Testis (tissue), 3 donors: ENCODE results near the gene KTI12. TPM values are rescaled to one million over a fixed set of nuclear protein-coding genes. Genes with fewer than 3 reads are reported as not detected.

ENCODE experiments used
- DNase-seq: peaks from one replicate; pipeline ENCODE4 v3.0.0-alpha.2; 2019
- H3K27ac ChIP-seq, 2 donors: fragments of 200-600 bp; sonication (generic); one replicate each; pipeline ENCODE4 v1.5.1; 2019
- H3K27me3 ChIP-seq: fragments of 200-600 bp; sonication (generic); one replicate; pipeline ENCODE4 v1.5.1; 2019
- H3K36me3 ChIP-seq: fragments of 200-600 bp; sonication (generic); one replicate; pipeline ENCODE4 v1.5.1; 2017; ENCODE audit warnings: low read depth; ENCODE audit errors: missing control alignments
- H3K4me1 ChIP-seq: fragments of 200-600 bp; sonication (generic); one replicate; pipeline ENCODE4 v1.5.1; 2019
- H3K4me3 ChIP-seq, 2 donors: fragments of 200-600 bp; sonication (generic); one replicate each; pipeline ENCODE4 v1.5.1; 2017 to 2019
- H3K9me3 ChIP-seq: fragments of 200-600 bp; sonication (generic); one replicate; pipeline ENCODE4 v1.5.1; 2017
- POLR2A ChIP-seq: fragments of 450-650 bp; IDR thresholded peaks from one replicate; pipeline ENCODE4 v1.6.1; 2017; ENCODE audit warnings: antibody characterized with exemption, mild to moderate bottlenecking, moderate library complexity
- WGBS, 2 donors: methylation state at CpG; one replicate each; pipeline ENCODE4 v1.1.5; 2018; 5-methylcytosine and 5-hydroxymethylcytosine counted together
- intact Hi-C: fragments of 100-400 bp; cut with DNase I; formaldehyde crosslinking; loops from one replicate; pipeline ENCODE4 v1.15.1; 2023; ENCODE audit warnings: low total_unique reads
- polyA plus RNA-seq: library from polyadenylated mRNA; stranded (reverse); fragments of 350-450 nt; fragmentation: Illumina TruSeq; extraction: RNeasy Lipid Tissue Mini Kit (QIAGEN cat#74804); gene quantifications from one replicate; pipeline ENCODE4 v1.2.3, GENCODE V29; 2014; ENCODE audit warnings: low read depth, low replicate concordance; ENCODE audit not compliant: insufficient read depth
- total RNA-seq, 2 donors: library from RNA; depleted of rRNA; stranded (reverse); fragments of >200 nt; gene quantifications; one replicate each; pipeline ENCODE4 v1.2.3, GENCODE V29; 2016
- TF ChIP-seq, protein P1 (sequence below), 3 experiments: fragments of 450-650 bp in 2 of 3; fragments of 200-600 bp in 1 of 3; sonication (generic) in 1 of 3; IDR thresholded peaks; one replicate each; pipeline ENCODE4 v1.5.1; 2016 to 2019; ENCODE audit warnings: antibody characterized with exemption in 3 of 3, mild to moderate bottlenecking in 2 of 3, moderate library complexity in 1 of 3

The KTI12 gene
- total and polyA plus RNA-seq, 3 donors from 2014 or later: 10.6 to 15.7 (median 15.2) TPM

DNA sequence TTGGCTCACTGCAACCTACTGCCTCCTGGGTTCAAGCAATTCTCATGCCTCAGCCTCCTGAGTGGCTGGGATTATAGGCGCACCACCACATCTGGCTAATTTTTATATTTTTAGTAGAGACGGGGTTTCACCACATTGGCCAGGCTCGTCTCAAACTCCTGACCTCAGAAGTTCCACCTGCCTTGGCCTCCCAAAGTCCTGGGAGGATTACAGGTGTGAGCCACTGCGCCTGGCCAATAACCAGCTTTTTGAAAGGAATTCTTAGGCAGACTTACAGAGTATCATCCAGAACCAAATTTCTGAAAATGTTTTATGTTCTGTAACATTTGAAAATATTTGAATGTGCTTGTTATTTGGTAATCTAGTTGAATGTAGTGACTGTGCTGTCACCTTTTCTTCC is 37.1 kb upstream of the KTI12 start:
- WGBS, 2 donors: 85 to 86% methylated on average over 4 of the region's 4 CpGs
- H3K36me3 ChIP-seq: no peaks in the 10 kb centered on the region
- no peak for DNase-seq

DNA sequence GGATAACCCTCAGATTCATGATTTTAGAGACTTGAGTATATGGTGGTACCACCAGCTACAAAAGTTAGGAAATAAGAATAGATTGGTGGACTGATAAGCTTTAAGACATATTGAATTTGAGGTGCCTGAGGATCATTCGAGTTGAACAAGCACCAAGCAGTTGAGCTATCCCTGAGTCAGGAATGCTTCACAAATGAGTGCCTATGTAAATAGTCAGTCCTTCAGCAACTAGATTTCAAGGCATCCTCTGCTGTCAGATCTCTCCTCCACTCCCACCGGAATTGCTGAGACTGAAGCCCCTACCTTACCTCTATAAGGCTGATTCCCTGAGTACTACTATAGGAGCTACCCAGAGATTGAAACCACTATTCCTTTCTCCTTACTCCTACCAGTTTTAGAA is 29.6 kb upstream of the KTI12 start:
- WGBS, 2 donors: 90% methylated on average over 2 of the region's 2 CpGs
- Histone ChIP-seq H3K4me3 (no peak overlapping the region), H3K27ac (no peak overlapping the region), H3K36me3 (no peaks in the 10 kb centered on the region), H3K27me3 (no peaks in the 10 kb centered on the region), H3K4me1 (peaks cover 18% of the 10 kb centered on the region), H3K9me3 (no peaks in the 10 kb centered on the region)
- TF ChIP-seq POLR2A: no peak
- TF ChIP-seq, protein P1, sequence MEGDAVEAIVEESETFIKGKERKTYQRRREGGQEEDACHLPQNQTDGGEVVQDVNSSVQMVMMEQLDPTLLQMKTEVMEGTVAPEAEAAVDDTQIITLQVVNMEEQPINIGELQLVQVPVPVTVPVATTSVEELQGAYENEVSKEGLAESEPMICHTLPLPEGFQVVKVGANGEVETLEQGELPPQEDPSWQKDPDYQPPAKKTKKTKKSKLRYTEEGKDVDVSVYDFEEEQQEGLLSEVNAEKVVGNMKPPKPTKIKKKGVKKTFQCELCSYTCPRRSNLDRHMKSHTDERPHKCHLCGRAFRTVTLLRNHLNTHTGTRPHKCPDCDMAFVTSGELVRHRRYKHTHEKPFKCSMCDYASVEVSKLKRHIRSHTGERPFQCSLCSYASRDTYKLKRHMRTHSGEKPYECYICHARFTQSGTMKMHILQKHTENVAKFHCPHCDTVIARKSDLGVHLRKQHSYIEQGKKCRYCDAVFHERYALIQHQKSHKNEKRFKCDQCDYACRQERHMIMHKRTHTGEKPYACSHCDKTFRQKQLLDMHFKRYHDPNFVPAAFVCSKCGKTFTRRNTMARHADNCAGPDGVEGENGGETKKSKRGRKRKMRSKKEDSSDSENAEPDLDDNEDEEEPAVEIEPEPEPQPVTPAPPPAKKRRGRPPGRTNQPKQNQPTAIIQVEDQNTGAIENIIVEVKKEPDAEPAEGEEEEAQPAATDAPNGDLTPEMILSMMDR (IDR thresholded peaks at IDR 0.05): no peak
- no peak for DNase-seq
- intact Hi-C loops: no loop called here

More for the DNA sequence above, 37.1 kb upstream of the KTI12 start:
- no peak overlapping the region for H3K4me3 ChIP-seq
- intact Hi-C loops: no loop called here
- no peak overlapping the region for H3K27ac ChIP-seq
- H3K27me3 ChIP-seq: no peaks in the 10 kb centered on the region
- no peak for TF ChIP-seq POLR2A
- TF ChIP-seq, protein P1 (IDR thresholded peaks at IDR 0.05): no peak
- peaks cover 15% of the 10 kb centered on the region for H3K4me1 ChIP-seq
- H3K9me3 ChIP-seq: no peaks in the 10 kb centered on the region

DNA sequence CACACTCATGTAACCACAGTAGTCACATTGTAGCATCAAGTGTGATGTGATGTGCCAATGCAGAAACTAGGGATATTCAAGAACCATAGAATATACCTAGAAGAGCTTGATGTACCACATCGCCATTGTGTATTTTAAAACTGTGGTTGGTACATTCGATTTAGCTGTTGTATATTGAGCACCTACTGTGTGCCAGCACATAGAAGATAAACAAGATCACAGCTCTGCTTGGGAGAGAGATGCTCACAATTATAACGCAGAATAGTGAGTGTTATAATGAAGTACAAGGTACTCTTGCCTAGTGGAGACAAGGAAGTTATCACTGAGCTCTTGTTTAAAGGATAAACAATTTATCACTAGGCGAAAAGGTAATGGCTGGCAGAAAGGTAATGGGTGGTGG is 27.2 kb upstream of the KTI12 start:
- no peak for DNase-seq
- peaks cover 25% of the 10 kb centered on the region for H3K4me1 ChIP-seq
- H3K27me3 ChIP-seq: no peaks in the 10 kb centered on the region
- no peak overlapping the region for H3K27ac ChIP-seq
- intact Hi-C loops: no loop called here
- 87 to 91% methylated on average over 4 of the region's 4 CpGs for WGBS, 2 donors
- no peak for TF ChIP-seq POLR2A
- TF ChIP-seq, protein P1 (IDR thresholded peaks at IDR 0.05): no peak
- no peaks in the 10 kb centered on the region for H3K9me3 ChIP-seq
- H3K36me3 ChIP-seq: no peaks in the 10 kb centered on the region
- H3K4me3 ChIP-seq: no peak overlapping the region

- no peak overlapping the region for H3K4me3 ChIP-seq
- no peak for TF ChIP-seq POLR2A
- TF ChIP-seq, protein P1 (IDR thresholded peaks at IDR 0.05): no peak
- no peak overlapping the region for H3K27ac ChIP-seq
- intact Hi-C loops: no loop called here
- H3K9me3 ChIP-seq: no peaks in the 10 kb centered on the region
- no peak for DNase-seq
- no peaks in the 10 kb centered on the region for H3K27me3 ChIP-seq
- H3K4me1 ChIP-seq: peaks cover 25% of the 10 kb centered on the region
- WGBS, 2 donors: 76 to 94% methylated on average over 1 of the region's 1 CpG
- no peaks in the 10 kb centered on the region for H3K36me3 ChIP-seq
These were observed 26.3 kb upstream of the KTI12 start for GRCh38 chr1:52059888-52060287.

- no peak overlapping the region for H3K4me3 ChIP-seq
- H3K9me3 ChIP-seq: no peaks in the 10 kb centered on the region
- peaks cover 27% of the 10 kb centered on the region for H3K4me1 ChIP-seq
- intact Hi-C loops: no loop called here
- TF ChIP-seq POLR2A: no peak
- no peaks in the 10 kb centered on the region for H3K36me3 ChIP-seq
- H3K27ac ChIP-seq: no peak overlapping the region
- H3K27me3 ChIP-seq: no peaks in the 10 kb centered on the region
- DNase-seq: no peak
These were observed 25.7 kb upstream of the KTI12 start for GRCh38 chr1:52059321-52059720.
